GM19043 (cell line): ENCODE results near the gene RNPC3.
A peak's percentile ranks its signal among the peaks of the same experiment; 100 is the strongest.

Experiments
- ATAC-seq: cut with Tn5 transposase; IDR thresholded peaks from one replicate; pipeline ENCODE4 v1.9.1; 2021; ENCODE audit warnings: low read depth; ENCODE audit not compliant: unreplicated experiment

RNPC3 gene, protein sequence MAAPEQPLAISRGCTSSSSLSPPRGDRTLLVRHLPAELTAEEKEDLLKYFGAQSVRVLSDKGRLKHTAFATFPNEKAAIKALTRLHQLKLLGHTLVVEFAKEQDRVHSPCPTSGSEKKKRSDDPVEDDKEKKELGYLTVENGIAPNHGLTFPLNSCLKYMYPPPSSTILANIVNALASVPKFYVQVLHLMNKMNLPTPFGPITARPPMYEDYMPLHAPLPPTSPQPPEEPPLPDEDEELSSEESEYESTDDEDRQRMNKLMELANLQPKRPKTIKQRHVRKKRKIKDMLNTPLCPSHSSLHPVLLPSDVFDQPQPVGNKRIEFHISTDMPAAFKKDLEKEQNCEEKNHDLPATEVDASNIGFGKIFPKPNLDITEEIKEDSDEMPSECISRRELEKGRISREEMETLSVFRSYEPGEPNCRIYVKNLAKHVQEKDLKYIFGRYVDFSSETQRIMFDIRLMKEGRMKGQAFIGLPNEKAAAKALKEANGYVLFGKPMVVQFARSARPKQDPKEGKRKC

DNA sequence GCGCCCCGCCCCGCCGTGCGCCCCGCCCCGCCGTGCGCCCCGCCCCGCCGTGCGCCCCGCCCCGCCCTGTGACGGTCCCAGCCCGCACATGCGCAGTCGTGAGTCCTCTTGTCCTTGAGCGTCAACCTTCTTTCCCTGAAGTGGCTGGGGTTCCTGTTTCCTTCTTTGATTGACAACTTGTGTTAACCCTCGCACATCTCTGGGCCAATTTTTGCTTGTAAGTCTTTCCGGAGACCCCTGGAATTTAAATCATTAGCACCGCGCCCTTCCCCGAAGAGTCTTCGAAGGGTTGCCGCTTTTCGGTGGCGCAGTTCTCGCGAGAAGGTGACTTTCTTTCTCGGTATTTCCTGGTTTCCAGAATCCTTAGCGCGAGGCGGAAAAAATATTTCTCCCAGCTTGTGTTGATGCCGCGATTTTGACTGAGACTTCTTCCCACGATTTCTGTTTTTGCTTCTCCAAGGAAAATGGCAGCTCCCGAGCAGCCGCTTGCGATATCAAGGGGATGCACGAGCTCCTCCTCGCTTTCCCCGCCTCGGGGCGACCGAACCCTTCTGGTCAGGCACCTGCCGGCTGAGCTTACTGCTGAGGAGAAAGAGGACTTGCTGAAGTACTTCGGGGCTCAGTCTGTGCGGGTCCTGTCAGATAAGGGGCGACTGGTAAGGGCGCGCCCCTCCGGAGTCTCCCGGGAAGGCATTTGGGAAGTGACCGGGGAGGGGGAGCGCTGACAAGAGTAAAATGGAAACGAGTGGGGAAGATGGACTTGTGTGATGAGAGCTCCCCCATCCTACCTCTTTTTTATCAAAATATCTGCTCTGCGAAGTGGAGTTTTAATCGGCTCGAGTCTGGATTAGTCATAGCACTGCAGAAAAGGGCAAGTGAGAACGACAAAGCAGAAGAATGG lies at the start of gene RNPC3:
RNPC3 (plus strand) TSS at position 93 of the 901 bp plus-strand sequence; CDS start at position 465, 372 bp downstream.
- peak; percentile 73 for ATAC-seq

DNA sequence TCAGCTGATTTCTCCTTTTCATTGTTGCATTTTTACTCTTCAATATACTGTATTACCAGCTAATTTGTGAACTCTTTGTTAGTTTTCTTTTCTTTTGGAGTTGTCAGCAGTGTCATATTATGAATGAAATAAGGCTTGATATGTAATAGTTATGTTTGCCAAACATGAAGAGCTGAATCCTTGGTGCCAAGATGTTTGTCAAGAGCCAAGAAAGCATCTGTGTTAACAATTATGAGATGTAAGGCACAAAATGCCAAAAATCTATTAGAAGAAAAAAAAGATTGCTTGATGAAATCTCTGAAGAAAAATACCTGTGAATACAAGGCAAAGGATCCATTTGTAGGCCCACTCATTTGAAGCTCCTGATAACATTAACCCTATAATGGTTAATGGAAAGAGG lies 48.4 kb upstream of the RNPC3 start:
- no peak for ATAC-seq

DNA sequence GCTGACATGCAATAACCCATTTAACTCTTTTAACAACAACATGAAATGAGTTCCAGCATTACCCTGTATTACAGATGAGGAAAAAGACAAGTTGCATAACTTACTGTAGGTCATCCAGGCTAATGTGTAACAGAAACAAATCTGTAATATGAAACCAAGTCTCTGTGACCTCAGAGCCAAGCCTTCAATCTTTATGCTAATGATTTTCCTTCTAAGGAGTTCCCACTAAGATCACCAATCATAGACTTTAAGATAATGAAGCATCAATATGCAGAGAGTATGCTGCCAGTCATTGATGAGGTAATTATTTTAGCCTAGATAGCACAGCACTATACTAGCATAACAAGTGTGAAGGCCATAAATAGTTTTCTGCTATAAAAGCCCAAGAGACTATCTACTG lies 35.6 kb upstream of the RNPC3 start:
- peak; percentile 78 for ATAC-seq

DNA sequence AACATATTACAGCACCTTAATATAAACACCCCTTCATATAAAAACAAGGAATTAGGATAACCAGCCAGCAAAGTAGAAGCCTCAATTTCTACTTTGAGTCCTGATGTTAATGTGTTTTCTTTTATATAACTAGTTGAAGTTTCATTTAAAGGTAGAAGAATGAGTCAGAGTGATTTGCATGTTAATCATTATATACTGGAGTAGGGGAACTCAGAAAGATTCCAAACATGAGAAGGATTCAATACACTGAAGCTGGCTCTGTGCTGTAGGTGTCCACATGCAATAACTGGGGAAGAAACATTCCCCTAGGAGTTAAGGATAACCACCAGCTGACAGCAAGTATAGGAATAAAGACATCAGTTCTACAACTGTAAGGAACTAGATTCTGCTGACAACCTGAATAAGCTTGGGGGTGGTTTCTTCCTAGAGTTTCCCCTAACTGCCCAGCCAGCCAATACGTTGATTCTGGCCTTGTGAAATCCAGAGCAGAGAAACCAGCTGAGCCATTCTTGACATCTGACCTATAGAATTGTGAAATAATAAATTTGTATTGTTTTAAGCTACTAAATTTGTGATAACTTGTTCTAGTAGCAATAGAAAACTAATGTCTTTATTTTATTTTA lies 33.4 kb upstream of the RNPC3 start:
- no peak for ATAC-seq

DNA sequence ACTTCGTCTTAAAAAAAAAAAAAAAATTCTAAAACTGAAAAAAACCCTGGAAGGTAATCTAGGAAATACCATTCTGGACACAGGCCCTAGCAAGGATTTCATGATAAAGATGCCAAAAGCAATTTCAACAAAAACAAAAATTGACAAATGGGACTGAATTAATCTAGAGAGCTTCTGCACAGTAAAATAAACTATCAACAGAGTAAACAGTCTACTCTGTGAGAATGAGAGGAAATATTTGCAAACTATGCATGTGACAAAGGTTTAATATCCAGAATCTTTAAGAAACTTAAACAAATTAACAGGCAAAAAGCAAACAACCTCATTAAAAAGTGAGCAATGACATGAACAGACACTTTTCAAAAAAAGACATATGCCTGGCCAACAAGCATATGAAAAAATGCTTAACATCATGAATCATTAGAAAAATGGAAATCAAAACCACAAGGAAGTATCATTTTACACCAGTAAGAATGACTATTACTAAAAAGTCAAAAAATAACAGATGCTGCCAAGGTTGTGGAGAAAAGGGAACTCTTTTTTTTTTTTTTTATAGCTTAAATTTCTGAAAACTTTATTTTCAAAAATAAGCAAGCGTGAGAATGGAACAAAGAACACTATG lies 29.4 kb upstream of the RNPC3 start:
- ATAC-seq, result no peak

DNA sequence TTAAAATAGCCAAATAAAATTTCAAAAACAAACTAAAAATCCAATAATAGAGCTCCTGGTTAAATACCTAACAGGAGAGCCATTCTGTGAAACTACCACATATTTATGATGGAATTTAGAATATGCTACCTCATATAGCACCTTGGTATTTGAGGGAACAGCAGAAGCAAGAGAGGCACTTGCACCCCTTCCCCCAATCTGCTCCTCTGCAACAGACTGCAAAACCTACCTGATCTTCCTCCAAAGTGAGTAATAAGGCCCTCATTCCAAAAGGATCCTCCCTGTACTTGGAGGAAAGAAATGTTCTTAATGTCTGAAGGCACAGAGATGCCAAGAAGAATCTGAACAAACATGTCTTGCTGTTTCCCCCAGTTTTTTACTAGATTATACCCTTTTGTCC lies 28.1 kb upstream of the RNPC3 start:
- ATAC-seq, result no peak

DNA sequence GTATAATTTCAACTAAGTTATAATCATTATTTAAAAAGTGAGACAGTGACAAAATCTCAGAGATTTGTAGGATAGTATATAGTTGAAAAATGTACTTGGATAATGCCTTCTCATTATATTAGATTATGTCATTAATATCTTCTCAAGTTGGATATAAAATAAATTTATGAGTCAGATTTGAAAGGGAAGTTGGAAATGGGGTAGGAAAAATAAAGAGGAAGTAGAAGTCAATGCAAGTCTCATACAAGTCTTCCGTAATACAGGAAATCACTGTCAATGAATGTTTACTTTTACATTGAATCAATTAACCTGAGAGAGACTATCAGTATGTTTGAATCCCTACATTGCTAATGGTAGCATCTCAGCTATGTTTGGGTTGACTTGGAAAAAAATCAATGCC lies 16.2 kb upstream of the RNPC3 start:
- no peak for ATAC-seq

DNA sequence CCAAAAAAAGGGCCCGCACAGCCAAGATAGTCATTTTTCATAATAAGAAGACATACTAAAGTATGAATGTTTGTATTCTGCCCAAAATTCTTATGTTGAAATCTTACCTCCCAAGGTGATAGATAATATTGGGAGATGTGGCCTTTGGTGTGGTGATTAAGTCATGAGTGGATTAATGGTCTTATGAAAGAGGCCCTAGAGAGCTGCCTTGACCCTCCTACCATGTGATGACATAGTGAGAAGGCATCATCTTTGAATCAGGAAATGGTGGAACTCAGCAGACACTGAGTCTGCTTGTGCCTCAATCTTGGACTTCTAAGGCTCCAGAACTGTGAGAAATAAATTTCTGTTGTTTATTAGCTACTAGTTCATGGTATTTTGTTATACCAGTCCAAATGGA lies 11.8 kb upstream of the RNPC3 start:
- ATAC-seq, result no peak

DNA sequence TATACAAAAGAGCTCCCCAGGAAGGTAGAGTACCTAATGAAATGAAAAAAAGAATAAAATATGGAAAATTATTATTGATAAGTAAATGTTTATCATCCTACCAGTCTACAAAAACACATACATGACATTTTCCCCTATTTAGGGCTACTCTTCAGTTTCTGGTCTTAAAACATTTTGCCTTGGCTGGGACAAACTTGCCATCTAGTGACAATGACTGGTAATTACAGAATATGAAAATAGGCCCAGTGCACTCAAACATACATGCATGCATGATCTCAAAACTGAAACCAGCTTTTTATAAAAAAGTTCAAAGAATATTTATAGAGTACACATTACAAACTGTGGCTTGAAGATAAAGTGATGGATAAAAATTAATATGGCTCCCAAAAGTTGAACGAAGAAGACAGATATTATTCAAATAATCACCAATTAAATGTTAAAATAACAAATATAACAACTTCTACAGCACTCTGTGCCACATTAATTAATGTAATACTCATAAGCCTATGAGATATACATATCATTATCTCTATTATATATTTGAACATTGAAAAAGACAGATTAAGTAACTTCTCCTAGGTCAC lies 10.5 kb upstream of the RNPC3 start:
- peak; percentile 66 for ATAC-seq

DNA sequence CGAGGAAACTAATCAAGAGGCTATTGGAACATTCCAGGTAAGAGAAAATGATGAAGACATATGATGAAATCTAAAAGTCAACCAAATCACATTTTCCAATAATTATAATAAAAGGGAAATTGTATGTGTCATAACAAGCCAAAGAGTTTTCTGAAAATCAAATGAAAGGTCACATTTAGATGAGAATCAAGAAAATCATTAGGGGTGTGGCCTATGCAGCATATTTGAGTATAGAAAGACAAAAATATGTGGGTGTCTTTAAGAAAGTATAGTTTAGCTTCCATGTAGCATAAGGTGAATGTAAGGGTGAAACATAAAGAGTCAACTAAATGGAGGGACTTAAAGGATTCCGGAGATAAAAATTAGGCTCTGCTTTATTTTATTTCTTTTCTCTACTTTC lies 9.2 kb upstream of the RNPC3 start:
- ATAC-seq, result no peak

DNA sequence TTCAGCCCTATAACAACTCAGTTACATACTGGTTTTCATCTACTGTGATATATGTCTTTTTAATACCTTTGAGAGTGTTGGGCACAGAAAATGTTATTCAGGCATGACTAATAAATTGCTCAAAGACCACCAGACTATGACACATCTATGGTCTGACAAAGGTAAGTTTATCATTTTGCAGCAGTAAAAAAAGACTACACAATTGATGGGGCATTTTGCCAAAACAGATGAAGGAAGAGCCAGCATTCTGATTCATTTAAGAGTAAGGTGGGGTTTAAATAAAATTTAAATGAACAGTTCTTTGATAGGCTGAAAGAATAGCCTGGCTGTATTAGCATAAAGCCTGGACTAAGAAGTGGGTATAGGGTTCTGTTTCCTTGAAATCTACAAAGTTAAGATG lies 8.8 kb upstream of the RNPC3 start:
- no peak for ATAC-seq

DNA sequence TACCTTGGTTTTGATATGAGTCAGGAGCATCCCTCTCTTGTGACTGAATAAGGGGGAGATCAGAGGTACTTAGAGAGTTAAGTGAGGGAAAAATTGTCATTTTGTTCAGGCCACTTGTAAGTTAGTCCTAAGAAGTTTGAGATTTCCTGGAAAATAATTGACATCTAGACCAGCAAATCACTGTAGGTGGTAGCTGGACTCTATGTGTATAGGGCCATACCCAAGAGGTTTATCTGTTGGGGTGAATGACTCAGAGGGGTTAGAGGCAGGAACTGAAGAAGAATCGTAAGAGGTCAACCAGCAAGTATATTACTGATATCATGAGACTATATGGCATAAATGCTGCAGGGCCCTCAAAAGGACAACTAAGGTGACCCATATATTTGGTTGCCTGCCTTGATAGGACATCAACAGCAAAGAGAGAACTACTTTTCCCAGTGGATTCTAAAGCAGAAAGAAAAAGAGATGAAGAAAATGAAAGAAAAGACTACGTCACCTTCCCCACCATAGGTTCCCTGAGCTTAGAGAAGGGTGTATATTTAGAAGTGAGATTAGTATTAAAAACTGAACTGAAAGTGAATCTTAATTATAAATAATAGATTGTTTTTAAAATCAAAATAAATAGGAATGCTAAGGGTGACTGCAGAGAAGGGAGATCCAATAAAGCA lies 8.0 kb upstream of the RNPC3 start:
- peak; percentile 74 for ATAC-seq

DNA sequence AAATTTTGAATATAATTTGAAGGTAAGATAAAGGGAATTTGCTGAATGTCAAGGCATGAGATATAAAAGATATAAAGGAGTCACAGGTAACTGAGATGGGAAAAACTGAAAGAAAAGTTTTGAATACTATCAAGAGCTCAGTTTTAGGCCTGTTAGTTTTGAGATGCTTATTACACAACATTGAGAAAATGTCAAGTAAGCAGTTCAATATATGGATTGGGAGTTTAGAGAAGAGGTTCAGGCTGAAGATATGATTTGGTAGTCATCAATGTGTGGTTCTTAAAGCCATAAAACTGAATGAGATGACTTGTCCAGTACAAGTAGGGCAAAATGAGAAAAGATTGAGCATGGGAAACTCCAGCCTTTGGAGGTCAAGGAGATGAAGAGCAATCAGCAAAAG lies 4.7 kb upstream of the RNPC3 start:
- ATAC-seq, result no peak

DNA sequence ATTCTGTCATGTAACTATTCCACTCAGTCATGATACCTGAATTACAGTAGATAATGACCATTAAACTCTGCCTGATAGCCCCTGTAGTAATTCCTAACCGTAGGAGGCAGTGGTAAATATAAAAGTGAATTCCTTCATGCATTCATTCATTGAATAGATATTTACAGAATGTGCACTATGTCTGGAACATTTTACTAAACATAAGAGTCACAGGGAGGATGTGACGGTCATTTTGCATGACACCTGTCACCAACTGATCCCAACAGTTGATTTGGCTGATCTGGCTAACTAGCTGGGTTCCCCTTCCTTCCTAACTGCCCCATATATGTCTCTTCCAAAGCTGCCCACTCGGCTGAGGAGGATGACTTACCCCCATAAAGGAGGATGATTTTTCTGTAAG lies 2.2 kb upstream of the RNPC3 start:
- ATAC-seq, result no peak

DNA sequence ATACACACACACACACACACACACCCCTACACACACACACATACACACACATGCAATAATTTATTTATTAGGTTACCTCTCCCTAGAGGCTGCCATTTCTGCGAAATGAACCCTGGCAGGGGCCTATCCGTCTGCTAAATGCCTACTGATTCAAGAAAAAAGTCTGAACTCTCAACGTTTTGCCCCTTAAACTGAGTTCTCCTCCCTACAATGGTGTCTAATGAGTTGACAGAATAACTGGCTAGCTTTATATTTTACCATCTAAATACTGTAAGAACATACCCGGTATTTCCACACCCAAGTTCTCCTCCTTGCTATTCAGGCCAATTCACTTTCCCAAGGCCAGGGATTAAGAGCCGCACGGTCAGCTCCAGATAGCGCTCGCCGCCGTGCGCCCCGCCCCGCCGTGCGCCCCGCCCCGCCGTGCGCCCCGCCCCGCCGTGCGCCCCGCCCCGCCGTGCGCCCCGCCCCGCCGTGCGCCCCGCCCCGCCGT lies 339 bp upstream of the RNPC3 start:
- peak; percentile 45 for ATAC-seq

DNA sequence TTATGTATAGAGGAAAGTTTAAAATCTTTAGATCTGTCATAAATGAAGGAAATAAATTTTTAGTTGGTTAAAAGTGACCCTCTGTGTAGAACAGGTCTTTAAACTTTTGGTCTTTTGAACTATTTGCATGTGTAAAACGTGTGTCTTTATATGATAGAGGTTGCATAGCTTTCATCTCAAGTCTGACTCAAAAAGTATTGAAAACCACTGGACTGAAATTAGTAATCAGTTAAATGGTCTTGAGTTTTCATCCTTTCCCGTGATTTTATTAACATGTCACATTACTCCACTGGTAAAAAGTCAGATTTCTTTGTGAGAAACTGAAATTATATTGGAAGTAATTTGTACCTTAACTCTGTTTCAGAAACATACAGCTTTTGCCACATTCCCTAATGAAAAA lies 1.8 kb downstream of the RNPC3 start:
- no peak for ATAC-seq

DNA sequence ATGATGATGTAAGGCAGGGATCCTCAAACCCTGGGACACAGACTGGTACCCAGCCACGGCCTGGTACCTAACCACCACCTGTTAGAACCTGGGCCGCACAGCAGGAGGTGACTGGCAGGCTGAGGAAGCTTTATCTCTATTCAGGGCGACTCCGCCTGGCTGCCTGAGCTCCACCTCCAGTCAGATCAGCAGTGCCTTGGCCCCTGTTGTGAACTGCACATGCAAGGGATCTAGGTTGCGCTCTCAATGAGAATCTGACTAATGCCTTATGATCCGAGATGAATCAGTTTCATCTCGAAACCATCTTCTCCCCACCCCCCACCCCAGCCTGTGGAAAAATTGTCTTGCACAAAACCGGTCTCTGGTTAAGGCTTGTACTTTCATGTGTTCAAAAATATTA lies 4.2 kb downstream of the RNPC3 start:
- ATAC-seq, result no peak

DNA sequence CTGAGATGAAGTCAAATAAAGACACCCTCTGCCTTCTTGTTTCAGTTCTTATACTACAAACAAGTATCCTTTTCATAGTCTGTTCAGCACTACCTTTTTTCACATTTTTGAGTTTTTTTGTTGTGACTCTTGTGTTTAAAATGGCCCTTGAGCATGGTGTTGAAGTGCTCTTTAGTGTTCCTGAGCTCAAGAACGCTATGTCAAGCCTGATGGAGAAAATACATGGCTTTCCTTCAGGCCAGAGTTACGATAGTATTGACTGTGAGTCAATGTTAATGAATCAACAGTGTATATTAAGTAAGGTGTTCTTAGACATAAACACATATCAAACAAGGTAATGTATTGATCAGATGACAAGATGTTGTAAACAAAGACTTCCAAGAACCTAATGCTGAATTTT lies 12.7 kb downstream of the RNPC3 start:
- no peak for ATAC-seq

DNA sequence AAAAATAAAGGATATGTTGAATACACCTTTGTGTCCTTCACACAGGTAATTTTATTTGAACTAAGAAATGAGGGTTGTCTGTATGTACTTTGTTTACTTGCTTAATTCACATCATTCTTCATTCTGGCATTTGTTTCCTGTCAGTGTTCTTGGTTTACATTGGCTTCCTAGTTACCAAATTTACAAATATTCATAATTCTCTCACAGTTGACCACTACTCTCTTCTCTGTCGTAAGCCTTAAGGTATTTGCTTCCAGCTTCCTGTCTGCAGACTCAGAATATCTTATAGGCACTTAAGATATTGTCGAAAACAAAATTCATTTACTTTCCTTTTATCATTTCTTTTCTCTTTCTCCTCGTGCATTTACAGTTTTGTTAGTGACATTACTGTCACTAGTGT lies 15.9 kb downstream of the RNPC3 start:
- no peak for ATAC-seq

DNA sequence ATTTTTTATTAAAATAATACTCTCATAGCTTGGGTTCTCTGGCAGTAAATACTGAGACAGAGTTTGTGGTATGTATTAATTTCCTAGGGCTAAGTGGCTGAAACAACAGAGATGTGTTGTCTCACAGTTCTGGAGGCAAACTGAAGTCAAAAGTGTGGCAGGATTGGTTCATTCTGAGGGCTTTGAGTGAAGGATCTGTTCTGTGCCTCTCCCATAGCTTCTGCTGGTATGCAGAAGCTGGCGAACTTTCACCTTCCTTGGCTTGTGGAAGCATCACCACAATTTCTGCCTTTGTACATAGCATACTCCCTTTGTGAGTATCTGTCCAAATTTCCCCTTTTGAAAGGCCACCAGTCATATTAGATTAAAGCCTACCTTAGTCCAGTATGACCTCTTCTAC lies 21.0 kb downstream of the RNPC3 start:
- ATAC-seq, result no peak
